Cardiac septum (tissue), 1 donor: ENCODE results near the gene NMT1. TPM values are rescaled to one million over a fixed set of nuclear protein-coding genes. Genes with fewer than 3 reads are reported as not detected.

Experiments
- DNase-seq: peaks from one replicate; pipeline ENCODE4 v3.0.0-alpha.2; 2020; ENCODE audit warnings: low spot score
- intact Hi-C: fragments of 100-400 bp; cut with DNase I; formaldehyde crosslinking; loops from one replicate; pipeline ENCODE4 v1.14.0; 2022
- total RNA-seq: library from RNA; stranded (reverse); fragmentation: NEBNext Ultra II Directional; extraction: Animal tissue kit (Norgen Biotek cat#: 25700); gene quantifications from one replicate; pipeline ENCODE4 v1.2.1, GENCODE V29; 2021
- donor health status: DM: no; HTN: no; CAD: no.

The NMT1 gene
- total RNA-seq, 1 donor from 2014 or later: 74.8 TPM

DNA sequence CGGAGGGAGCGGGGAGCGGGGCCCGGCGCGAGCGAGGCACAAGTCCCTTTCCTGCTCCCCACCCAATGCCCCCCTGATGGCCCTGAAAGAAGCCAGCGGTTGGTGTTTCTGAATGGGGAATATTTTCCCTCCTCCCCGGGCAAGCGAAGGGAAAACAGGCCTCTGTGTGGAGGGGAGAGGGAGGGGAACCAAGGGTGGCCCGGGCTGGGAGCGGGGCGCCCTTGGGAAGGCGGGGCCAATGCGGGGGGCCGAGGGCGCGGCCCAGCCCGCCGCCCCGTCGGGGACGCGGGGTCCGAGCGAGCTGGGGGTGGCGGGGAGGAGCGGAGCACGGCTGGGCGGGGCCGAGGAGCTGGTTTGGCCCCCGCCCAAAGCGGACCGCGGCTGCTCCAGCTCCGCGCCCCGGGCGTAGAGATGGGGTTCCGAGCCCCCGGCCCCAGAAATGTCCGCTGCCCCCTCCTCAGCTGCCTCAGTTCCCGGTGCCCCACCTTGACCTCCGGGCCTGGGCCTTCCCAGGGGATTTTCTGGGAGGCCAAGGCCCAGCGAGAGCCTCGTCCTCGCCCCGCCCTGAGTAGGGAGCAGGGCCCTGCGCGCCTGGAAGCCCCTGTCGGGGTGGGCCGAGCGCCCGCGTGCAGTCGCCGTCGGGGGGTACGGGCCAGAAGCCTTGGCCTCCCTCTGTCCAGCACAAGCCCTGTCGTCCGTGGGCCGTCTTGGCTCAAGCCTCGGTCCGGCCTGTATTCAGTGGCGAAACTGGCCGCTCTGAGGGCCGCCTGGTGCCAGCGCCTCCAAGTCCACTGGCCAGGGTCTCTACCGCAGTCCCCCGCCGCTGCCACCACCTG lies 83.3 kb downstream of the NMT1 start:
- intact Hi-C loops: no loop called here
- DNase-seq: peak; percentile 77

DNA sequence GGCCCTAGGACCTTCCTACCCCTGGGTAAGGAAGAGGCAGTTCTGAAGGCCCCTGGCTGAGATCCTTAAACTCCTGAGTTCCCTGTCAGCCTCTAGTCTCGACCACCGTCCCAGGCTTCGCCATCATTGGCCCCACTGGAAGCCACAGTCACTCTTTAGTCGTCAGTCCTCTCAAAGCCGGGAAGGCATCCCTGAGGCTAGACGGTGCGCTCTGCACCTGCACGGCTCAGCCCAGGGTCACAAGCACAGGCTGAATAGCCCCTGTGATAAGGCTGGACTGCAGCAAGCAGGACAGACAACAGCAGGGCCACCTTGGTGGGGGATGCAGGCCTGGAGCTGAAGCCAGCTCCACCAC lies 83.9 kb downstream of the NMT1 start:
- DNase-seq: peak; percentile 70
- intact Hi-C loops: no loop called here

DNA sequence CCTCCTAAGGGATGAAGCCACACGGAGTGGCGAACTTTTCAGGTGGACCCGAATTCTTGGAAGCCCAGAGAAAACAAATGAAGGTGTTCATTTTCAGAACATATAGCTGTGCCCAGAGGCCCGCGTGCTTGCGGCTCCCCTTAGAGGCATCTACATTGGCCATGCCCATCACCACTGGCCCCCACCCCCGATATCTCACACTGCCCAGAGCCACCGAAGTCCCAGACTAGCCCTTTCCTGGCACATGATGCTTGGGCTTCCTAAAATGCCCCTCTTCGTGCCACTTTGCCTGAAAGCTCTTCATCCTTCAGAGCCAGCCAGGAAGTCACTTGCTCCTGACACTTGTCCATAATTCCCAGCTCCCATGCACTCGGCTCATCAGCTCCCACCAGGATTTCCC lies 85.0 kb downstream of the NMT1 start:
- peak; percentile 71 for DNase-seq
- intact Hi-C loops: no loop called here

DNA sequence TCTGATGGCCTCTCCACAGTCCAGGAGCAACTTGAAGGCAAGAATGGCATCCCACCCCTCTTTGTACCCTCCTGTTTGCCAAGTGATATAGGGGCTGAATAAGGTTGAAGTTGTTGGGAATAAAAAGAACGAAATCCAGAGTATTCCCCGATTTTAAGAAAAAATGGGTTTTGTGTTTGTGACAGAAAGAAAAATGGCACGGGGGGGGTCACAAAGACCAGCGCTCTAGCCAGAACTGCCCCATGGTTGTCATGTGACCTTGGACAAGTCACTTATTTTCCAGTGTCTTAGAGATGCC lies 85.4 kb downstream of the NMT1 start:
- intact Hi-C loops: no loop called here
- DNase-seq: no peak

DNA sequence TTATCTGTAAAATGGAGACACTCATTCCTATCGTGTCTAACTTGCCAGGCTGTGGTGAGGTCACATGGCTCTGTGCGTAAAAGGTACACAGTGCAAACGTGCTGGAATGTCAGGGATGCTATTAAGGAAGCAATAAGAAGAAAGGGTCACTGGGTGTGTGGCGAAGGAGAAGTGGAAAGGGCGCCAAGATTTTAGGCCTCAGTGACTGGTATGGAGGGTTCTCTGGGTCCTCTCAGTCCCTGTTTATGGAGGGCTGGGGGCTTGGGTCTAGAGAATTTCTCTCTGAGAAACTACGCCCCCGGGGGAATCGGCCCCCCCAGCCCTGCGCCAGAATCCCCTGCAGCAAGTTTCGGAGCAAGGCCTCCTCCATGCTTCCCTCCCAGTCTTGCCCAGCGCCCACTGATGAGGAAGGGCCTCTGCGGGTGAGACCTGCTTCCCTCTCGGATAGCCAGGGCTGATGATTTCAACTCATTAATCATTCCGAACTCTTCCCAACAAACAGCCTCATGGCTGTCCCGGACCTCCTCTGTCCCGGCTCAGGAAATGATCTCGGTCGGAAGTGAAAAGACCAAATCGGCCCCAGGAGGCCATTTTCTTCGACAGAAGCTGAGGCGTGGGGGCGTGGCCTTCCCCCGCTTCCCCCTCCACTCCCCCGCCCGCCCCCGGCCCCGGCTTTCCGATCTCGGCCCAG lies 85.9 kb downstream of the NMT1 start:
- peak; percentile 75 for DNase-seq
- intact Hi-C loops: no loop called here

- intact Hi-C loops: loop anchor here (1.0 kb wide), 1 partner anchor 14 kb away; the partner anchor contains the start of gene HEXIM2
- DNase-seq: peak; percentile 89
Observed at GRCh38 chr17:45147581-45148182, 86.6 kb downstream of the NMT1 start.

- intact Hi-C loops: loop anchor here (1.0 kb wide), 1 partner anchor 13 kb away; the partner anchor contains the start of gene HEXIM2
- DNase-seq: peak; percentile 100
Observed at GRCh38 chr17:45148183-45149036, 87.3 kb downstream of the NMT1 start, which contains the start of gene HEXIM1. Gene HEXIM1 (plus strand): TSS chr17:45148475. CDS start chr17:45149191, 716 bp downstream.

DNA sequence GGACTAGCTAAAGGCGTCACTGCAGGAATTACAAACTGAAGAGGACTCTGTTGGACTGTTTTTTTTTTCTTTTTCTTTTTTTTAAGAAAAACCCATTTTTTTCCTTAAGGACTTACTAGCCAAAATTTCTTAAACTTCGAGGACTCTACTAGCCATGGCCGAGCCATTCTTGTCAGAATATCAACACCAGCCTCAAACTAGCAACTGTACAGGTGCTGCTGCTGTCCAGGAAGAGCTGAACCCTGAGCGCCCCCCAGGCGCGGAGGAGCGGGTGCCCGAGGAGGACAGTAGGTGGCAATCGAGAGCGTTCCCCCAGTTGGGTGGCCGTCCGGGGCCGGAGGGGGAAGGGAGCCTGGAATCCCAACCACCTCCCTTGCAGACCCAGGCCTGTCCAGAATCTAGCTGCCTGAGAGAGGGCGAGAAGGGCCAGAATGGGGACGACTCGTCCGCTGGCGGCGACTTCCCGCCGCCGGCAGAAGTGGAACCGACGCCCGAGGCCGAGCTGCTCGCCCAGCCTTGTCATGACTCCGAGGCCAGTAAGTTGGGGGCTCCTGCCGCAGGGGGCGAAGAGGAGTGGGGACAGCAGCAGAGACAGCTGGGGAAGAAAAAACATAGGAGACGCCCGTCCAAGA lies 88.0 kb downstream of the NMT1 start:
- DNase-seq: peak; percentile 93
- intact Hi-C loops: no loop called here

- intact Hi-C loops: no loop called here
- peak; percentile 84 for DNase-seq
Observed at GRCh38 chr17:45149669-45150664, 88.8 kb downstream of the NMT1 start.

DNA sequence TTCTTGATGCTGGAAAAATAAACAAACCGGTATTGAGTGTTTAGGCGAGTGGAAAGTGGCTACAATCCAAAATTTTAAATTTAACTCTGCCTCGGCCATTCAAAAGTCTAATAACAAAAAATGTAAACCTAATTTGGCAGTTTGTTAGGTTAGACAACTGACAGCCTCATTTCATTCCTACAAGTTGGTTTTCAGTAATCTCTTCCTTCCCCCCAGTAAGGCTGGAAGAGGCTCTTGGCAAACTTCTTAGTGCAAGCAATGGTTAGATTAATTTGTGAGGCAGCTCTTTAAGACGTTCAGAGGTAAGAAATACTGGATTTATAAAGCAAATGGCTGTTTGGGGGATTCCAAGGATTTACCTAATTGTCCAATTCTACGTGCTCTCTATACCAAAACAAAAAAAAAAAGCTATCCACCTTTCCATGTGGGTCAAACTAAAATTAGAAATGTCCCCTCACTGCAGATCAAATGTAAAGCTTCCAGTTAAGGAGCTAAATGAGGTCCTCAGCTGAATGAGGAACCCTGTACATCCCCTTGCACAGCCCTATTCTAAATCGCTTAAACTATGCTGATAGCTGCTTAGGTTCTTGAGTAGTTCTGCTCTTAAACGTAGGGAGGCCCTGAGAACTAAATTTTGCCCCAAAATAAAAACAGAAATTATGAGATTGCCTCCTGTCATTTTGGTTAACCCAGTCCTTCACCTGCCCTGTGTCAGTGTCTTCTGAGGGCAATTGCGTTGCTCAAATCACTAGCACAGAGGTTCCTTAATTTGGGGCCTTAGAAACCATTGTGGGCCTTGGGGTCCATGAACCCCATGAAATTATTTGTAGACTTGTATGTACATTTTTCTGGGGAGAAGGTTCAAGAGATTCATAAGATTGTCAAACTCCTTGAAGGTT lies 90.0 kb downstream of the NMT1 start:
- no peak for DNase-seq
- intact Hi-C loops: no loop called here

GRCh38 chr17:45155029-45155428 lies 93.9 kb downstream of the NMT1 start:
- no peak for DNase-seq
- intact Hi-C loops: no loop called here

GRCh38 chr17:45155483-45155882 lies 94.4 kb downstream of the NMT1 start:
- intact Hi-C loops: no loop called here
- no peak for DNase-seq

GRCh38 chr17:45156242-45156641 lies 95.1 kb downstream of the NMT1 start:
- intact Hi-C loops: no loop called here
- DNase-seq: no peak
